Activated naive CD8-positive, alpha-beta T cell treated with anti-CD3 and anti-CD28 coated beads, Interleukin-2, amount 50 U/mL, for 16 hours (primary cell): Measurements from ENCODE around the gene LSM7.

Source experiments
- DNase-seq: peaks from one replicate; pipeline ENCODE4 v3.0.0-alpha.2; 2020; ENCODE audit warnings: low read depth, low spot score

LSM7 gene

DNA sequence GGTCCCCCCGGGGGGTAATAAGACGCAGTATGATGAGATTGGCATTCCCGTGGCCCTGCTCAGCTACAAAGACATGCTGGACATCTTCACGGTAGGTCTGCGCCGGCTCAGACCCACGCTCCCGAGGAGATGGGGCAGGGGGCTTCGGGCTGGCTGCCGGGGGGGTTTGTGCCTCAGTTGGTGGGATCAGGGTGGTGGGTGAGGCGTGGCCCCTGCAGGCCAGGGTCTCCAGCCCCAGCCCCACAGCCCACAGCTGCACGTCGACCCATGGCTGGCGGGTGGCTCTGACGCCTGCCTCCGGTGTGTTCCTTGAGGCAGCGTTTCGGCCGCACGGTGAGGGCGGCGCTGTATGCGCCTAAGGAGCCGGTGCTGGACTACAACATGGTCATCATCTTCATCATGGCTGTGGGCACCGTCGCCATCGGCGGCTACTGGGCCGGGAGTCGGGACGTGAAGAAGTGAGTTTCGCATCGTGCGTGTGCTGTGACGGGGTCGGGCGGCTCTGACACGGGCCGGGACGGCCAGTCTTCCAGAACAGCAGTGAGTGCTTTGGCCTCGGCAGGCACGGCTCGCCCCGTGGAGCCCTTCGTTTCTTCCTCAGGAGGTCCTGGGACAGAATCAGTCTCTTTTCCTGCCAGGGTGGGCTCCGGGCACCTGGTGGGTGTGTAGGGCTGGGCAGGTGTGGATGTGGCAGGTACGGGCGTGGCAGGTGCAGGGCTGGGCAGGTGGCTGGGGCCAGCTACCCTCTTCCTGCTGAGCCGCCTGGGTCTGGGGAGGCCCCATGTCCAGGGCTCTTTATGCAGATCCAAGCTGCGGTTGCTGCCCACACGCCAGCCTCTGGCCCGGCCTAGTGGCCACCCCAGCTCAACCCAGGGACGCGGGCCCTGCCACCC, 10.6 kb upstream of the LSM7 start:
- DNase-seq = no peak

DNA sequence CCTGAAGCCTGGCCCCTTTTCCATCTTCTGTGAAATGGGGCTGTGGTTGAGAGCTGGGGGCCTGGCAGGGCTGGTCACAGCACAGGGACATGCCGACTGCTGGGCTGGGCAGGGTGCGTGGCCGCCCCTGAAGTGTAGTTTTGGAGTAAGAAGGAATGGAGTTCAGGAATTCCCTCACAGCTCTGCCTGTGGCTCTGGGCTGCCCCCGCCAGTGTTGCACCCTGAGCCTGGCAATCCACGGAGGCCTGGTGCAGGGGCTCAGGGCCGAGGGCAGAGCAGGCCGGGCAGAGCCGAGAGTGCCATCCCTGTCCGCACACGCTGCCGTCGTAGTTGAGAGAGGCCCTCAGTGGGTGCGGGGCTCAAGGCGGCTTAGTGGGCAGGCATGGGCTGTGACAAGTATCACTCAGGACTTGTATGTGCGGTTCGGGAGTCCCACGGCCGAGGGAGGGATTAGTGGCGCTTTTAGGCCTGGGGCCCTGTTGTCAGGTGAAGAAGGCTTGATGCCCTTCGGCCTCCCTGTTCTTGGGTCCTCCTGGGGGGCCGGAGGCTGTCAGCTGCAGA, 9.7 kb upstream of the LSM7 start:
- no peak for DNase-seq

DNA sequence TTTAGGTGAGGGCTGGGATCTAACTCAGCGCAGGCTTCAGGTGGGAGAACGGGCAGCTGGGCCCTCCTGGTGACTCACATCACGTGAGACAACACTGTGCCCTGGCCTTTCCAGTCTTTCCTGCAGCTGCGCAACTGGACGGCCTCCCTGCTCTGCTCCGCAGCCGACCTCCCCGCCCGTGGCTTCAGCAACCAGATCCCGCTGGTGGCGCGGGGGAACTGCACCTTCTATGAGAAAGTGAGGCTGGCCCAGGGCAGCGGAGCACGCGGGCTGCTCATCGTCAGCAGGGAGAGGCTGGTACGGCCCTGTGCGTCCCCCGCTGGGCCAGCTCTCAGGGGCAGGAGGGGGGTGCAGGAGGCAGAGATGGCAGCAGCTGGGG, 8.9 kb upstream of the LSM7 start:
- DNase-seq = no peak

DNA sequence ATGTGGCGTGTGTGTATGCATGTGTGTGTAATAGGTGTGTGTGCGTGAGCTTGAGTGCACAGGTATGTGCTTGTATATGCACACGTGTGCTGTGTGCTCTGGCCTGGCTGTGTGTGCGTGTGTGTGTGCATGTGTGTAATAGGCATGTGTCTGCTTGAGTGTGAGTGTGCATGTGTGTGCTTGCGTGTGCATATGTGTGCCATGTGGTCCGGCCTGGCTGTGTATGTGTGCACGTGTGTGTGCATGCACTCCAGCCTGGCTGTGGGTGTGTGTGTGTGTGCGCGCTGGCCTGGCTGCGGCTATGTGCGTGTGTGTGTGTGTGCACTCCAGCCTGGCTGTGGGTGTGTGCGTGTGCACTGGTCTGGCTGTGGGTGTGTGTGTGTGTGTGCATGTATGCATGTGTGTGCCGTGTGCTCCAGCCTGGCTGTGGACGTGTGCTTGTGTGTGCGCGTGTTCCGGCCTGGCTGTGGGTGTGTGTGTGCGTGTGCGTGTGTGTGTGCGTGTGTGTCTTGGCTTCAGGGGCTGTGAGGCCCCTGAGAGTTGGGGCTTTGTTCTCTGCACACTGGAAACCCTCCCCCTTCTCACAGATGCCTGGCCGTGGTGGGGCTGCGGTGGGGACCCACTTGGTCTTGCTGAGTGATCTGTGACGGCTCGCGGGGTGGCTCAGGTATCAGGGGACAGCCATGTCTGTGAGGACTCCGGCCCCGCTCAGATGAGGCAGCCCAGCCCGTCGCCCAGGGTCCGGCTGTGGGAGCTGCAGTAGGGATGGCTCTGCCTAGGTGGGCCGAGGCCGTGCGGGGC, 8.3 kb upstream of the LSM7 start:
- DNase-seq = no peak

DNA sequence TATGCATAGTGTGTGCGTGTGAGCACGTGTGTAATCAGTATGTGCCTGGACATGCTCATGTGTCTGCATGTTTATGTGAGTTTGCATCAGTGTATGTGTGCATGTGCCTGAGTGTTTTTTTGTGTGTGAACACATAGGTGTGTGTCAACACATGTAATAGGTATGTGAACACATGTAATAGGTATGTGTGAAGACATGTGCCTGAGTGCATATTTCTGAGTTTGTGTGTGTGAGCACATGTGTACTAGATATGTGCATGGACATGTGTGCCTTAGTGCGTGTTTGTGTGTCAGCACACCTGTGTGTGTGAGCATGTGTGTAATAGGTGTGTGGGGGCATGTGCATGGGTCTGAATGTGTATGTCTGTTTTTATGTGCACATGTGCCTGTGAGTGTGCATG, 7.5 kb upstream of the LSM7 start:
- no peak for DNase-seq

DNA sequence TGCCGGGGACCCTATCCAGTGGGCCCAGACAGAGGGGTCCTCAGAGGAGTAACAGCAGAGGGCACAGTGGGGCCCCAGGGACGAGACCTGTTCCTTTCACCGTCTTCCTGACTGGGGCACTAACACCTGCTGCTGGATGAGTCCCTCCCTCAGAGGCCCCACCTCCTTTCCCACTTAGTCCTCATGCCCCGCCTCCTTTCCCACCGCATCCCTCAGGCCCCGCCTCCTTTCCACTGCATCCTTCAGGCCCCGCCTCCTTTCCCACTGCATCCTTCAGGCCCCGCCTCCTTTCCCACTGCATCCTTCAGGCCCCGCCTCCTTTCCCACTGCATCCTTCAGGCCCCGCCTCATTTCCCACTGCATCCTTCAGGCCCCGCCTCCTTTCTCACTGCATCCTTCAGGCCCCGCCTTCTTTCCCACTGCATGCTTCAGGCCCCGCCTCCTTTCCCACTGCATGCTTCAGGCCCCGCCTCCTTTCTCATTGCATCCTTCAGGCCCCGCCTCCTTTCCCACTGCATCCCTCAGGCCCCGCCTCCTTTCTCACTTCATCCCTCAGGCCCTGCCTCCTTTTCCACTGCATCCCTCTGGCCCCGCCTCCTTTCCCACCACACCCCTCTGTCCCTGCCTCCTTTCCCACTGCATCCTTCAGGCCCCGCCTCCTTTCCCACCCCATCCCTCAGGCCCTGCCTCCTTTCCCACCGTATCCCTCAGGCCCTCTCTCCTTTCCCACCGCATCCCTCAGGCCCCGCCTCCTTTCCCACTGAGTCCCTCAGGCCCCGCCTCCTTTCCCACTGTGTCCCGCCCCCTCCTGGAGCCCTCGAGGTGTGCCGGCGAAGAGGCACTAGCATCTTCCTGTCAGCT, 6.8 kb upstream of the LSM7 start:
- DNase-seq = no peak

DNA sequence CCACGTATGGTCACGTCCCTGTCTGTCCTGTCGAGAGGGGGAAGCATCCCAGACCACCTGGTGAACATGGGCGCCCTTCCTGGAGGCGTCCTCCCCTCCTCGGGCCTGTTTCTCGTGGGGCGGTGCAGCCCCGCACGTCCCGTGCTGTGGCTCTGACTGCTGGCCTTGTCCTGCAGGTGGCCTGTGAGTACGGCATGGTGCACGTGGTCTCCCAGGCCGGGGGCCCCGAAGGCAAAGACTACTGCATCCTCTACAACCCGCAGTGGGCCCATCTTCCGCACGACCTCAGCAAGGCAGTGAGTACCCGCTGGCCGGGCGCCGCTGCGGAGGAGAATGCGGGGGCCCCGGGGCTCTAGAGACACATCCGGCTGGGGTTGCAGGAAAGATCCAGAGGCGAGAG, 6.0 kb upstream of the LSM7 start:
- no peak for DNase-seq

DNA sequence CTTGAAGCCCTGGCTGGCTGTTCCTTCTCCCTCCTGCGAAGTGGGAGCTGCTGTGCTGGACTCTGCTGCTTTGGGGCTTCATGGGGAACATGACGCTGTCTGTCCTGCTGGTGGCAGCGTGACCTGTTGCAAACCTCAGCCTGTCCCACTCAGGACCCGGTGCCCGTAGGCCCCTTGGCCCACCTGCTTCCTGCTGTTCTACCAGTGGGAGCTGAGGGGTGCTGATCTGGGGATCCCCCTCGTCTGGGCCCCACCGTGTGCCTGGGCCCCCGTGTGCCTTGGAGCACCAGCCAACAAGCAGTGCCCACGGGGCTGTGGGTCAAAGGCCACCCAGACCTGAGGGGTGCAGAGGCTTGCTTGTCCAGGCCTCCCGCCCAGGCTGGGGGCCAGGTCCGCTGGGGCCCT, 5.4 kb upstream of the LSM7 start:
- DNase-seq = no peak

DNA sequence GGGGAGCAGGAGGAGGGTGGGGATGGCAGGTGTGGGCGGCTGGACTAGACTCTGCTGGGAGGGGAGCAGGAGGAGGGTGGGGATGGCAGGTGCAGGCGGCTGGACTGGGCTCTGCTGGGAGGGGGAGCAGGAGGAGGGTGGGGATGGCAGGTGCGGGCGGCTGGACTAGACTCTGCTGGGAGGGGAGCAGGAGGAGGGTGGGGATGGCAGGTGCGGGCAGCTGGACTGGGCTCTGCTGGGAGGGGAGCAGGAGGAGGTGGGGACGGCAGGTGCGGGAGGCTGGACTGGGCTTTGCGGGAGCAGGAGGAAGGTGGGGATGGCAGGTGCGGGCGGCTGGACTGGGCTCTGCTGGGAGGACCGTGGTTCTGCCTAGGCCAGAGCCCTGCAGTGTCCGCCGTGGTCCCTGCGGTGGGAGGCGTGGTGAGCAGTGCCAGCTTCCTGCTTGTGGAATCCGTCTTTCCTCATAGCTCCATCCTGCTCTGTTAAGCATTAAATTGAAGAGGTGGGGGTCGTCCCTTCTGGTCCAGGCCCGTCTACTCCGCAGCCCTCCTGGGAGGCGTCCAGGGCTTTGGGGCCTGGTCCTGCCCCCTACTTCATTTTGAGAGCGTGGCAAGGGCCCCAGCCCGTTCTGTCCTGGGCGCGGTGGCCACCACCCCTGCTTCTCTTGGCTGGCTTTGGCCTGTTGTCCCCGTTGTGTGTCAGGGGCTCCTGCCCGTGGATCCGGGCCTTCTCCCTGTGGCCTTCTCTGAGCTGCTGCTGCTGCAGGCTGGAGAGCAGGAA, 4.8 kb upstream of the LSM7 start:
- no peak for DNase-seq

DNA sequence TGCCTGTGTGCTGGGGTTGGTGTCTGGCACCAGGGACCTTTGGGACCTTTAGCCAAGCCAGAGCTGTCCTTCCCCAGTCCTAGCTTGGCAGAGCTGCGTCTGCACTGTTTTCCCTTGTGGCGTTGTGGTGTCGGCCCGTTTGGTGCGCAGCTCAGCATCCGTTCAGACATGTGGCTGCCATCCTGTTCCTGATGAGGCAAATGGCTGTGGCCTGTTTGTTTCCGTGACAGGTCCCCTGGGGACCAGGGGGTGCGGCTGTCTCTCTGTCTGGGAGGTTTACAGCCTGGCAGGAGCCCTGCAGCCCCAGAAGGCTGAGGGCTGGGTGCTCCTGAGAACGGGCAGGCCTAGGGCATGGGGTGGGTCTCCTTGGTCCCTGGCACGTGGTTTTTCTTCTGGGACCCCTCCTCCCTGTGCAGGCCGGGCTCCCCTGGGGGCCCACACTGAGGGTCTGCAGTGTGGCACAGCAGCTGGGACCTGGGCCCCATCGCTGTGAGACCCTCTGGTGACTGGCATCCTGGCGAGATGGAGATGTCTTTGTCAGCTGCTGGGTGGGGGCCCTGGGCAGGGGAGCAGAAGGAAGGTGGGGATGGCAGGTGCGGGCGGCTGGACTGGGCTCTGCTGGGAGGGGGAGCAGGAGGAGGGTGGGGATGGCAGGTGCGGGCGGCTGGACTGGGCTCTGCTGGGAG, 4.1 kb upstream of the LSM7 start:
- no peak for DNase-seq

DNA sequence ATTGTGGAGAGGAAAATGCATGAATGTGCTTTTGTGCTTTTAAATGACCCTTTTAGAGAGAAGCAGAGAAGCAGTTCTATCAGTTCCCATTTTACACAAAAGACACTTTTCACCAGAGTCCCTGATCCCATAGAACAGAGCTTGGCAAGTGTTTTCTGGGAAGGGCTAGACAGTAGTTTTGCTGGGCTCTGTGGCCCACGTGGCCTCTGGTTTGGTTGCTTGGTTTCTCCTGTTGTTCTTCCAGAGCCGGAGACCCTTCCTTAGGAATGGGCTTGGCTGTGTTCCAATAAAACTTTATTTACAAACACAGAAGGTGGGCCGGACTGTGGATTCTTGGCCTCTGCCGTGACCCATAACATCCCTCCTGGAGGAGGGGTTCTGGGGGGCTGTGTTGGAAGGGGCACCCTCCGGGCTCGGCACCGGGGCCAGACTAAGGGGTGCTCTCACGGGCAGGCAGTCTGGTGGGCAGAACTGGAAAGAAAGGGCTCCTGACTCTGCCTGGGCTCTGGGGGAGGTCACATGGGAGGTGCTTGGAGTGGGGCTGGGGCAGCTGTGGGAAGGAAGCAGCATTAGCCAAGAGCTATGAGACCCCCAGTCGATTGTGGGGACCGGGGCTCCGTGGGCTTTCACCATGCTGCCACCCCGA, 3.3 kb upstream of the LSM7 start:
- no peak for DNase-seq

DNA sequence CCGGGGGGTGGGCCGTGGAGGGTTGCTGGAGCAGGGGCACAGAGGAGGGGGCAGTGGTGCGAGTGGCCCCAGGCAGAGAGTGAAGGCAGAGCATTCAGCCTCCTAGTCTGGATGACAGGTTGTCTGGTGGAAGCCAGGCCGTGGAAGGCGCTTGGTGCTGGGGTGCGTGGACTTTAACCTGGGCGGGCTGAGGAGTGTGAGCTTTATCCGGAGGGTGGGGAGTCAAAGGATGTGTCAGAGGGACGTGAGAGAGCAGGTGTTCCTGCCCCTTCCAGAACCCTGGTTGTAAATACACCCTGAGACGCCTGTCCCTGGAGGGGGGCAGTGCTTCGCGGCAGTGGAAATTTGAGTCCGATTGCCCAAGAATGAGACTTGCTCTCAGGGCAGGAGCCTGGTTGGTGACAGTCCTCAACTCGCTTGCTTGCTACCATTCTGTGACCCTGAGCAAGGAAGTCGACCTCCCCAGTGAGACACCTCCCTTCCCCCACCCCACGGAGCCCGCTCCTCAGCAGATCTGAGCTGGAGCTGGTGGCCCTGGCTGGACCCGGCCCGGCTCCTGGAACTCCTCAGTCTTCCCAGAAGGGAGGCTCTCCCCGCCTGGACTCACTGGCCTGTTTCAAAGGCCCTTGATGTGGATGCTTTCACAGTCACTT, 2.4 kb upstream of the LSM7 start:
- no peak for DNase-seq

DNA sequence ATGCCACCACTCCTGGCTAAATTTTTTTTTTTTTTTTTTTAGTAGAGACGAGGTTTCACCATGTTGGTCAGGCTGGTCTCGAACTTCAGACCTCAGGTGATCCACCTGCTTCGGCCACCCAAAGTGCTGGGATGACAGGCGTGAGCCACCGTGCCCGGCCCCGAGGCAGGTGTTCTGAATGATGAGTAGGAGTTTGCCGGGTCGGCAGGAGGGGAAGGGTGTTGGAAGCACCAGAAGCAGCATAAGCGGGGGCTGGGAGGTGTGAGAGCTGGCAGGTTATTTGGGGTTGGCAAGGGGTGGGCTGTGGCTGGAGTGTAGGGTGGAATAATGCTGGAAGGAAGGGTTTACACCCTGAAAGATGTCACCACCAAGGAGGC, 1.9 kb upstream of the LSM7 start:
- DNase-seq = no peak

DNA sequence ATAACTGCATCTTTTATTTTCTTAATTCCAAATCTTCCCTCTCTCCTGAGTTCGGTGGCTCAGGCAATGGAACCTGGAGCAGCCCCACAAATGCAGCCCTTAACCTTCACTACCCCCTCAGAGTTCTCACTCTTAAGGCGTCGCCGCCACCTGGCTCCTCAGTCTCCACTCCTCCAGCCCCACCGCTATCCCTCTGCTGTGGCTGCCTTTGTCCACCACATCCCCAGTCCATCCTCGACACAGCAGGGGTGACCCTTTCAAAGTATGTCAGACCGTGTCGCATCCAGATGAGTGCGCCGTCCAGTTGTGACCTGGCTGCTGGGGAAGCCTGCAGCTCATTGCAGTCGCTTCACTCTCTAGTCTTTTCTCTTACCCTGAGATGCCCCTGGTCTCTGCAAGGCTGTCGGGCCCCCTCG, 1.1 kb upstream of the LSM7 start:
- no peak for DNase-seq

DNA sequence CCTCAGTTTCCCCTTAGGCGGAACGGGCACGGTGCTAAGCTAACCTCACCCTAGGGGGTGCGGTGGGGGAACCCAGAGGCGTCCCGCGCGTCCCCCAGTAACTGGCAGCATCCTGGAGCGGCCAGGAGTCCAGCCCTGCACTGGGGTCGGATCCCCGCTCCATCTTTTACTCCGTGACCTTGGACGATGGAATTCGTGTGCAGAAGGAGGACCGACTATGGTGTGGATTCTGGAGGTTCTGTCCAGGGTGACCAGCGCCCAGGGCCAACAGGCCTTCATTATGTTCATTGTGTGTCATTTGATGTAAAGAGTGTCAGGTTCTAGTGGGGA, 728 bp upstream of the LSM7 start:
- DNase-seq = no peak

DNA sequence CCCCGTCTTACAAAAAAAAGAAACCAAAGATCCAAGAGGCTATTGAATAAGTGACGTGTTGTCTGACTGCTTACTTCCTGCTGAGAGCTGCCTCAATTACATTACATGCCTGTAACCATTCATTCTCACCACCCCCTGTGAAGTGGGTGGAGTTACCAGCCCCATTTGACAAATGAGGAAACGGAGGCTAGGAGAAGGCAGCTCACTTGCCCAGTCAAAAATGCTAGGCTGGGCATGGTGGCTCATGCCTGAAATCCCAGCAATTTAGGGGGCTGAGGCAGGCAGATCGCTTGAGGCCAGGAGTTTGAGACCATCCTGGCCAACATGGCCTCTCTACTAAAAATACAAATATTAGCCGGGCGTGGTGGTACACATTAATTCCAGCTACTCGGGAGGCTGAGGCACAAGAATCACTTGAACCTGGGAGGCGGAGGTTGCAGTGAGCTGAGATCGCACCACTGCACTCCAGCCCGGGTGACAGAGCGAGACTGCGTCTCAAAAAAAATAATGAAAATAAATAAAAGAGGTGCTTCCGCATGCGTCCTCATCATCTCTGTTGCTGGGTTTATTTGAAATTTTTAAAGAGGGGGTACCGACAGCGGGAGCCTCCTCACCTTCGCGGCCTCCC, 499 bp downstream of the LSM7 start:
- DNase-seq = peak; percentile 30

DNA sequence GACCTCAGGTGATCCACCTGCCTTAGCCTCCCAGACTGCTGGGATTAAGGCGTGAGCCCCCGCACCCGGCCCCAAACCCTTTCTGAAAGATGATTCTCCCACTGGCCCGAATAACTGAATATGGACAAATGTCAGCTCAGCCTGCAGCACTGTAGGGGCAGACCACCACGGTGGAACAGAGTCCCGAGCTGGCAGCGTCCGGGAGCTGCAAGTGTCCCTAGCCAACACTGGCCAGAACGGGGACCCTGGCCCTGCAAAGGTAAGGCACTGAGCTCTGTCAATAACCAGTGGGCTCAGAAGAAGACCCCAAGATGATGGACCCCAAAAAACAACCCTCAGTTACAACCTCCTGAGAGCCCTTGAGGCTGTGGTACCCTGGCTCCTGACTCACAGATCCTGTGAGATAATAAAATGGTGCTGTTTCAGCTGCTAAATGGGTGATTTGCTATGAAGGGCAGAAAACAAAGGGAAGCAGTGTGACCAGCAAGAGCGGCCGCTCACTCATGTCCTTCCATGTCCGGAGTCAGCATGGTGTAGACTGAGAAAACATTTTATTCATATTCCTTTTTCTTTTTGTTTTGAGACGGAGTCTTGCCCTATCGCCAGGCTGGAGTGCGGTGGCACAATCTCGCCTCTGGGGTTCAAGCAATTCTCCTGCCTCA, 1.6 kb downstream of the LSM7 start:
- no peak for DNase-seq

DNA sequence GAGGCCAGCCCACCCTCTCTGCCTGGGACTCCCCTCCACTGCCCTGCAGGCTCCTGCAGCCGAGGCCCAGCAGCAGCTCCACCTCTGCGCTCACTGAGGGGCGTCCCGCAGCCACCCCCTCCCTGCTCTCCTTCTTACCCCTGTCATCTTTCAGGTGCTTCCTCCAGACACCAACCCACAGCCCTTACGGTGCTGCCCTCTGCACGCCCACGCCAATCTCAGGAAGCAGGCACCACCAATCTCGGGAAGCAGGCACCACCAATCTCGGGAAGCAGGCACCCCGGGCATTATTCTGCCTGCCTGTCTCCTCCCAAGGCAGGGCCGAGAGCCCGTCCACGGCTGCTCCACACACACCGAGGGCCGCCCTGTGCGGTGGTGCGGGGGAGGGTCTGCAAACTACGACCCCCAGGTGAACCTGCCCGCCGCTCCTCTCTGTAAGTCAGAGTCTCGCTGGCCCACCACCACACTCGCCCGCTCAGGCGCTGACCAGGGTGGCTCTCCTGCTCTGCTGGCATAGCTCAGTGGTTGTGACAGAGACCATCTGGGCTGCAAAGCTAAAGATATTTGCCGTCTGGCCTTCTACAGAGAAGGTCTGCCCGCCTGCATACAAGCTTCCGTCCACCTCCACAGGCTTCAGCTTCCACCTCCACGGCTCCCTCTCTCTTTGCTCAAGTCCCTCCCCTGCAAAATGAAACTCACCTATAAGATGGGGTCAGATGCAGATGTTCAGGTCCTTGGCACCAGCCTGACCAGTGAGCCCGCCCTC, 2.9 kb downstream of the LSM7 start:
- no peak for DNase-seq
